ENCODE data around the gene ATP5PF. TPM values are rescaled to one million over a fixed set of nuclear protein-coding genes. Genes with fewer than 3 reads are reported as not detected.

The ATP5PF gene
- 198 to 271 TPM (median 215 TPM) in 5 replicates for total RNA-seq (2022; extraction: Qiagen RNA extraction; ENCODE audit: low read depth)

GRCh38 chr21:25734904-25735645, at the start of gene ATP5PF, which contains the start of gene GABPA:
Gene ATP5PF (minus strand): TSS chr21:25734904. CDS start chr21:25729794, 5,110 bp downstream.
Gene GABPA (plus strand): TSS chr21:25734972. CDS start chr21:25741599, 6,627 bp downstream.

Other genes with a start within 250 kb of the ATP5PF start
- 31.8 to 38.5 TPM (median 34.9 TPM) in 5 replicates for gene MRPL39, start 127.4 kb downstream of the ATP5PF start, total RNA-seq (2022; extraction: Qiagen RNA extraction; ENCODE audit: low read depth)
- not detected in 5 replicates for gene JAM2, start 95.6 kb downstream of the ATP5PF start, total RNA-seq (2022; extraction: Qiagen RNA extraction; ENCODE audit: low read depth)
- 4.4 to 7.3 TPM (median 6.8 TPM) in 5 replicates for gene GABPA, start 68 bp upstream of the ATP5PF start, total RNA-seq (2022; extraction: Qiagen RNA extraction; ENCODE audit: low read depth)